Smooth muscle cell (in vitro differentiated cells): ENCODE measurements around the gene ME3. TPM values are rescaled to one million over a fixed set of nuclear protein-coding genes. Genes with fewer than 3 reads are reported as not detected.

Experiments used
- DNase-seq: peaks from one replicate; lab custom pipeline; 2025; ENCODE audit not compliant: unreplicated experiment; lab: John Stamatoyannopoulos, UW
- H2AFZ ChIP-seq: fragments of 200-600 bp; sonication (generic); 2 replicates; pipeline ENCODE4 v1.6.0; 2016; ENCODE audit warnings: antibody characterized with exemption, low read depth, mild to moderate bottlenecking
- H3F3A ChIP-seq: fragments of 200-600 bp; sonication (generic); 2 replicates; pipeline ENCODE4 v1.6.0; 2017; ENCODE audit warnings: antibody characterized with exemption, low read depth
- H3K27ac ChIP-seq: fragments of 200-600 bp; sonication (generic); 2 replicates; pipeline ENCODE4 v1.5.1; 2016; ENCODE audit warnings: low read depth, mild to moderate bottlenecking
- H3K27me3 ChIP-seq: fragments of 200-600 bp; sonication (generic); 2 replicates; pipeline ENCODE4 v1.6.1; 2016; ENCODE audit warnings: low read depth, mild to moderate bottlenecking
- H3K36me3 ChIP-seq: fragments of 200-600 bp; sonication (generic); 2 replicates; pipeline ENCODE4 v1.5.1; 2016; ENCODE audit warnings: low read depth
- H3K4me1 ChIP-seq: fragments of 200-600 bp; sonication (generic); 2 replicates; pipeline ENCODE4 v1.5.1; 2016; ENCODE audit warnings: low read depth
- H3K4me2 ChIP-seq: fragments of 200-600 bp; sonication (generic); 2 replicates; pipeline ENCODE4 v1.6.0; 2016; ENCODE audit warnings: mild to moderate bottlenecking
- H3K4me3 ChIP-seq: fragments of 200-600 bp; sonication (generic); 2 replicates; pipeline ENCODE4 v1.5.1; 2016; ENCODE audit warnings: mild to moderate bottlenecking
- H3K79me2 ChIP-seq: fragments of 200-600 bp; sonication (generic); 2 replicates; pipeline ENCODE4 v1.6.0; 2016; ENCODE audit warnings: low read depth, mild to moderate bottlenecking
- H3K9ac ChIP-seq: fragments of 200-600 bp; sonication (generic); 2 replicates; pipeline ENCODE4 v1.6.0; 2016; ENCODE audit warnings: low read depth
- H3K9me3 ChIP-seq: fragments of 200-600 bp; sonication (generic); replicated peaks from 2 replicates; pipeline ENCODE4 v1.5.1; 2016; ENCODE audit warnings: low read depth
- H4K20me1 ChIP-seq: fragments of 200-600 bp; sonication (generic); 2 replicates; pipeline ENCODE4 v1.6.0; 2016; ENCODE audit warnings: low read depth
- WGBS: methylation state at CpG from one replicate; pipeline ENCODE4 v1.1.7; 2016; ENCODE audit warnings: low lambda C conversion rate; 5-methylcytosine and 5-hydroxymethylcytosine counted together
- polyA plus RNA-seq: library from polyadenylated mRNA; unstranded; fragments of >200 nt; fragmentation: Nextera tagmentation; extraction: Ambion mirVana; gene quantifications from 2 replicates; pipeline ENCODE4 v1.2.1, GENCODE V29; 2016
- total RNA-seq: library from RNA; depleted of rRNA; stranded (reverse); fragments of >200 nt; gene quantifications from 2 replicates; pipeline ENCODE4 v1.2.3, GENCODE V29; 2014
- TF ChIP-seq, protein P1 (sequence below): fragments of 200-600 bp; sonication (generic); IDR thresholded peaks from 2 replicates; pipeline ENCODE4 v1.5.1; 2017; ENCODE audit warnings: borderline replicate concordance, mild to moderate bottlenecking, antibody characterized with exemption; ENCODE audit not compliant: insufficient read depth, poor library complexity, severe bottlenecking

The ME3 gene
- total and polyA plus RNA-seq, 2 experiments from 2014 or later, result 4.2 to 8.4 TPM

DNA sequence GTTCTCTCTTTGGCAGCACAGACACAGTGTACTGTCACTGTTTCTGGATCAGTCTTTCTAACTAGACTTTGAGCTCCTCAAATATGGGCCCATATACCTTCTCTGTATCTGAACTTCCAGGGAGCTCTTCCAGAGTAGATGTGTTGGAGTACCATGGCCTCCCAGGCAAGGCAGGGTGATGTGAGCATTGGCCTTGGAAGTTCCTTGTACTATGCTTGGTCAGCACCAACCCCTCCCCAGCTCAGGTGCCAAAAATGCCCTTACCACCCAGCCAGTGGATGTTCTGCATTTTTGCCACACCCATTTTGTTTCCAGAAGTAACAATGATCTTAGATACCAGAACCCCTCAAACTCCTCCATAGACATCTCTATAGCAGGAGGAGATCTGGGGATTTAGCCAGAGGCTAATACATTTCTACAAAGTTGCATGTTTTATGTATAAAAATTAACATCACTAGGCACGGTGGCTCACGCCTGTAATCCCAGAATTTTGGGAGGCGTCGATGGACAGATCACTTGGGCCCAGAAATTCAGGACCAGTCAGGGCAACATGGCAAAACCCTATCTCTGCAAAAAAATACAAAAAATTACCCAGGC is 165.1 kb downstream of the ME3 start:
- TF ChIP-seq, protein P1, sequence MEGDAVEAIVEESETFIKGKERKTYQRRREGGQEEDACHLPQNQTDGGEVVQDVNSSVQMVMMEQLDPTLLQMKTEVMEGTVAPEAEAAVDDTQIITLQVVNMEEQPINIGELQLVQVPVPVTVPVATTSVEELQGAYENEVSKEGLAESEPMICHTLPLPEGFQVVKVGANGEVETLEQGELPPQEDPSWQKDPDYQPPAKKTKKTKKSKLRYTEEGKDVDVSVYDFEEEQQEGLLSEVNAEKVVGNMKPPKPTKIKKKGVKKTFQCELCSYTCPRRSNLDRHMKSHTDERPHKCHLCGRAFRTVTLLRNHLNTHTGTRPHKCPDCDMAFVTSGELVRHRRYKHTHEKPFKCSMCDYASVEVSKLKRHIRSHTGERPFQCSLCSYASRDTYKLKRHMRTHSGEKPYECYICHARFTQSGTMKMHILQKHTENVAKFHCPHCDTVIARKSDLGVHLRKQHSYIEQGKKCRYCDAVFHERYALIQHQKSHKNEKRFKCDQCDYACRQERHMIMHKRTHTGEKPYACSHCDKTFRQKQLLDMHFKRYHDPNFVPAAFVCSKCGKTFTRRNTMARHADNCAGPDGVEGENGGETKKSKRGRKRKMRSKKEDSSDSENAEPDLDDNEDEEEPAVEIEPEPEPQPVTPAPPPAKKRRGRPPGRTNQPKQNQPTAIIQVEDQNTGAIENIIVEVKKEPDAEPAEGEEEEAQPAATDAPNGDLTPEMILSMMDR, result no peak
- H3K27ac ChIP-seq, result no peak overlapping the region
- WGBS, result 94% methylated on average over 4 of the region's 4 CpGs

DNA sequence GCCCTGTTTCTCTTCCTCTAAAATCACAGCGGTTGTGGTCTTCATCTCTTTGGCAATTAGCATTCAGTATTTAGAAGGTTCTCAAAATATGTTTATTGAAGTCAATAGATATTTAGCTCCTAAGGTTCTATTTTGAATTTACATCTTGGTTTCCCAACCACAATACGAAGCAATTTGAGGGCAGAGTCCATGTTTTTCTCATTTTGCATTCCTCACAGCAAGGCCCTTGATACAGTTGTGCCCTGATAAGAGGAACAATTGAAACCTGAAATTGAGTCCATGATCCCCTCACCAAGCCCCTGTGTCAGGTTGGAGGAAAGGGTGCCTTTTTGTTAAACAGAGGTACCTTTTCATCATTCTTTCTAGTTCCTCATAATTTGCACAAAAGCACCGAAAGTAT is 166.2 kb downstream of the ME3 start:
- Histone ChIP-seq H3K4me2 (no peak overlapping the region), H3K4me1 (peaks cover 4% of the 10 kb centered on the region), H3K36me3 (no peaks in the 10 kb centered on the region), H2AFZ (no peak overlapping the region), H3K9me3 (no peaks in the 10 kb centered on the region), H3K4me3 (no peak overlapping the region), H3K27ac (no peak overlapping the region), H4K20me1 (no peaks in the 10 kb centered on the region), H3K27me3 (no peaks in the 10 kb centered on the region), H3K79me2 (no peaks in the 10 kb centered on the region), H3K9ac (no peak overlapping the region), H3F3A (peaks cover 6% of the 10 kb centered on the region)
- WGBS, result 99% methylated on average over 3 of the region's 3 CpGs
- no peak for DNase-seq
- TF ChIP-seq, protein P1, result no peak

More for the DNA sequence above, 165.1 kb downstream of the ME3 start:
- H4K20me1 ChIP-seq, result no peaks in the 10 kb centered on the region
- no peaks in the 10 kb centered on the region for H3K79me2 ChIP-seq
- H3K4me3 ChIP-seq, result no peak overlapping the region
- no peak overlapping the region for H2AFZ ChIP-seq
- no peaks in the 10 kb centered on the region for H3K9me3 ChIP-seq
- H3K4me2 ChIP-seq, result no peak overlapping the region
- peaks cover 13% of the 10 kb centered on the region for H3F3A ChIP-seq
- H3K9ac ChIP-seq, result no peak overlapping the region
- DNase-seq, result no peak
- H3K4me1 ChIP-seq, result peaks cover 7% of the 10 kb centered on the region
- H3K36me3 ChIP-seq, result no peaks in the 10 kb centered on the region
- no peaks in the 10 kb centered on the region for H3K27me3 ChIP-seq

DNA sequence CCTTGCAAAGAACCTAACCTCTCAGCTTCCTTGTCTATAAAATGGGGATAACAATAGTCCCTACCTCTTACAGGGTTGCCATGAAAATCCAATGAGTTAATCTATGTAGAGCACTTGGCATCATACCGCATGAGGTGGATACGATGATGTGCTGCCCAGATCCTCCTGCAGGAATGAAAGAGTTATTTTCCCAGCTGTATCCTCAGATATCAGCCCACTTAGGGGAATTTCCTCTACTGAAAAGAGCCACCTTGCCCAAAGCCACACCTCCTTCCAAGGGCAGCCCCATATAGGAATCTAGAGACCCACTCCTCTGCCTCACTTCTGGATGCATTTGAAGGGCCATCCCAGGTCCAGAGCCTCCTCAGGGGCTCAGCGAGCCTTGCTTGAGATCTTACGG is 169.3 kb downstream of the ME3 start:
- Histone ChIP-seq H3F3A (no peaks in the 10 kb centered on the region), H3K9ac (no peak overlapping the region), H3K27me3 (no peaks in the 10 kb centered on the region), H3K4me3 (no peak overlapping the region), H3K27ac (no peak overlapping the region), H3K9me3 (no peaks in the 10 kb centered on the region), H2AFZ (no peak overlapping the region), H3K4me2 (no peak overlapping the region), H4K20me1 (no peaks in the 10 kb centered on the region), H3K4me1 (peaks cover 3% of the 10 kb centered on the region), H3K36me3 (no peaks in the 10 kb centered on the region), H3K79me2 (no peaks in the 10 kb centered on the region)
- 96% methylated on average over 4 of the region's 4 CpGs for WGBS
- no peak for DNase-seq
- TF ChIP-seq, protein P1, result no peak

DNA sequence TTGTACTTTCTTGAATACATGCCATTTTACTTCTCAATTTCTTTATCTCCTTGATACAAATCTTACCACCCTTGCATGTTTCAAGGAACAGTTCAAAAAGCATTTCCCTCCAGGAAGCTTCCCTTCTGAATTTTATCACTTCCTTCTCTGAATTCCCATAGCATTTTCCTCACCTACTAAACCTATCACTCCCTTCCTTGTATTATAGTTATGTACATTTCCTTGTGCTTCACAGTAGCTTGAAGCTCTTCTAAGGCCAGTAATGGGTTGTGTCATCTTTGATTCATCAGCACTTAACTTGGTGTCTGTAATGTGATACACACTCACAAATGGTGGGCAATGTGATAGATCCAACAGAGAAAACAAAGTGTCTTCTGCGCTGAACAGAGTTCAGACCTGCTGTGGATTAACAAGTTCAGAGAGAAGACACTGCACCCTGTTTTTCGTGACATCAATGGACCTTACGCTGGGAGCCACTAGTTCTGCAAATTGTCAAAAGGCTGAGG is 170.2 kb downstream of the ME3 start:
- Histone ChIP-seq H3K27me3 (no peaks in the 10 kb centered on the region), H2AFZ (no peak overlapping the region), H3K9ac (no peak overlapping the region), H3K27ac (no peak overlapping the region), H3K36me3 (no peaks in the 10 kb centered on the region), H3F3A (no peaks in the 10 kb centered on the region), H3K79me2 (no peaks in the 10 kb centered on the region), H3K4me2 (no peak overlapping the region), H3K9me3 (no peaks in the 10 kb centered on the region), H4K20me1 (no peaks in the 10 kb centered on the region), H3K4me3 (no peak overlapping the region), H3K4me1 (peaks cover 3% of the 10 kb centered on the region)
- 93% methylated on average over 3 of the region's 3 CpGs for WGBS
- DNase-seq, result no peak
- TF ChIP-seq, protein P1, result no peak
